Right atrium auricular region (tissue), 2 donors: ENCODE data around the gene ATP6V0C. TPM values are rescaled to one million over a fixed set of nuclear protein-coding genes. Genes with fewer than 3 reads are reported as not detected.

Experiments used
- DNase-seq: peaks from one replicate; pipeline ENCODE4 v3.0.0-alpha.2; 2019; ENCODE audit warnings: low spot score
- H3K27ac ChIP-seq, 2 donors: fragments of 200-600 bp; sonication (generic); 1 replicate in 1 of 2; 2 replicates in 1 of 2; pipeline ENCODE4 v1.5.1; 2016 to 2019
- H3K27me3 ChIP-seq, 2 donors: fragments of 200-600 bp; sonication (generic); one replicate each; pipeline versions ENCODE4 v1.5.1 to v1.6.0; 2017 to 2019
- H3K36me3 ChIP-seq: fragments of 200-600 bp; sonication (generic); one replicate; pipeline ENCODE4 v1.5.1; 2016
- H3K4me1 ChIP-seq, 2 donors: fragments of 200-600 bp; sonication (generic); one replicate each; pipeline versions ENCODE4 v1.5.1 to v1.6.0; 2017 to 2019
- H3K4me3 ChIP-seq, 2 donors: fragments of 200-600 bp; sonication (generic); 1 replicate in 1 of 2; 2 replicates in 1 of 2; pipeline ENCODE4 v1.5.1; 2017 to 2019; ENCODE audit warnings: mild to moderate bottlenecking in 1 of 2, moderate library complexity in 1 of 2
- H3K9me3 ChIP-seq, 2 donors: fragments of 200-600 bp; sonication (generic); one replicate each; pipeline ENCODE4 v1.5.1; 2019
- CTCF ChIP-seq, 2 donors: fragments of 200-600 bp; sonication (generic); IDR thresholded peaks; one replicate each; pipeline ENCODE4 v1.5.1; 2019; ENCODE audit warnings: antibody characterized with exemption in 2 of 2
- total RNA-seq, 2 donors: library from RNA; depleted of rRNA; stranded (reverse); fragments of >200 nt; gene quantifications; one replicate each; pipeline ENCODE4 v1.1.0, GENCODE V29; 2016

The ATP6V0C gene
- total RNA-seq, 2 donors from 2014 or later: 63.7 to 107 TPM

- no peaks in the 10 kb centered on the region for H3K36me3 ChIP-seq
- peak; percentile 87 for DNase-seq
- no peaks in the 10 kb centered on the region for H3K9me3 ChIP-seq
- no peak for TF ChIP-seq CTCF (IDR thresholded peaks at IDR 0.05)
- H3K27me3 ChIP-seq: peaks cover 2 to 6% of the 10 kb centered on the region in 2 donors
- peak overlapping the region; percentile 51 to 64 for H3K4me3 ChIP-seq
- H3K4me1 ChIP-seq: peaks cover 0 to 52% of the 10 kb centered on the region in 2 donors
- H3K27ac ChIP-seq: peak overlapping the region; percentile 66 to 72
These were observed 46.1 kb upstream of the ATP6V0C start for GRCh38 chr16:2467528-2468232.

GRCh38 chr16:2468233-2468724, 45.5 kb upstream of the ATP6V0C start:
- H3K9me3 ChIP-seq: no peaks in the 10 kb centered on the region
- peaks cover 2 to 6% of the 10 kb centered on the region in 2 donors for H3K27me3 ChIP-seq
- no peak for DNase-seq
- H3K27ac ChIP-seq: peak overlapping the region in 1 of 2 donors; percentile 72
- peak overlapping the region; percentile 51 to 64 for H3K4me3 ChIP-seq
- TF ChIP-seq CTCF (IDR thresholded peaks at IDR 0.05): no peak
- H3K4me1 ChIP-seq: peaks cover 0 to 56% of the 10 kb centered on the region in 2 donors
- no peaks in the 10 kb centered on the region for H3K36me3 ChIP-seq

GRCh38 chr16:2468725-2469398, 44.9 kb upstream of the ATP6V0C start:
- H3K27me3 ChIP-seq: peaks cover 2 to 6% of the 10 kb centered on the region in 2 donors
- no peak for TF ChIP-seq CTCF (IDR thresholded peaks at IDR 0.05)

GRCh38 chr16:2469399-2470233, 44.1 kb upstream of the ATP6V0C start:
- Histone ChIP-seq H3K36me3 (no peaks in the 10 kb centered on the region), H3K4me1 (peaks cover 0 to 69% of the 10 kb centered on the region in 2 donors), H3K9me3 (no peaks in the 10 kb centered on the region), H3K4me3 (no peak overlapping the region), H3K27ac (no peak overlapping the region), H3K27me3 (peaks cover 2 to 6% of the 10 kb centered on the region in 2 donors)
- TF ChIP-seq CTCF (IDR thresholded peaks at IDR 0.05): no peak
- DNase-seq: no peak

More at GRCh38 chr16:2468725-2469398, 44.9 kb upstream of the ATP6V0C start:
- no peak for DNase-seq
- peaks cover 0 to 62% of the 10 kb centered on the region in 2 donors for H3K4me1 ChIP-seq
- no peaks in the 10 kb centered on the region for H3K9me3 ChIP-seq
- H3K27ac ChIP-seq: no peak overlapping the region
- H3K36me3 ChIP-seq: no peaks in the 10 kb centered on the region
- peak overlapping the region in 1 of 2 donors; percentile 64 for H3K4me3 ChIP-seq

- Histone ChIP-seq H3K36me3 (no peaks in the 10 kb centered on the region), H3K4me3 (no peak overlapping the region), H3K9me3 (no peaks in the 10 kb centered on the region), H3K27ac (no peak overlapping the region), H3K27me3 (peaks cover 2 to 6% of the 10 kb centered on the region in 2 donors), H3K4me1 (peaks cover 0 to 70% of the 10 kb centered on the region in 2 donors)
- no peak for TF ChIP-seq CTCF (IDR thresholded peaks at IDR 0.05)
- no peak for DNase-seq
These were observed 43.5 kb upstream of the ATP6V0C start for GRCh38 chr16:2470234-2470601.
